Dendritic cell treated with granulocyte-macrophage colony-stimulating factor and Interleukin-4, amounts not matched to agents 40 ng/mL and 50 ng/mL, for 4 days (primary cell): Measurements from ENCODE around the gene NFAT5.

Experiments used
- H3K27ac Mint-ChIP-seq: one replicate; pipeline ENCODE4 v1.8.0; 2022; ENCODE audit warnings: mild to moderate bottlenecking, mixed read lengths
- H3K27me3 Mint-ChIP-seq: one replicate; pipeline ENCODE4 v1.8.0; 2022; ENCODE audit warnings: mild to moderate bottlenecking, mixed read lengths
- H3K36me3 Mint-ChIP-seq: one replicate; pipeline ENCODE4 v1.8.0; 2022; ENCODE audit warnings: low read depth, mixed read lengths
- H3K4me1 Mint-ChIP-seq: one replicate; pipeline ENCODE4 v1.8.0; 2022; ENCODE audit warnings: low read depth, mixed read lengths
- H3K4me3 Mint-ChIP-seq: one replicate; pipeline ENCODE4 v1.8.0; 2022; ENCODE audit warnings: mild to moderate bottlenecking, moderate library complexity, mixed read lengths
- H3K9me3 Mint-ChIP-seq: one replicate; pipeline ENCODE4 v1.8.0; 2022; ENCODE audit warnings: mixed read lengths
- intact Hi-C: fragments of 100-400 bp; cut with micrococcal nuclease; formaldehyde crosslinking; loops from one replicate; pipeline ENCODE4 v1.15.0; 2022

Gene NFAT5

GRCh38 chr16:69660166-69660565 is 94.4 kb downstream of the NFAT5 start:
- Mint-ChIP-seq H3K9me3 (no peaks in the 10 kb centered on the region), H3K27ac (no peak overlapping the region), H3K4me1 (no peaks in the 10 kb centered on the region), H3K4me3 (no peak overlapping the region), H3K27me3 (no peaks in the 10 kb centered on the region), H3K36me3 (peaks cover 79% of the 10 kb centered on the region)
- intact Hi-C loops, result no loop called here

DNA sequence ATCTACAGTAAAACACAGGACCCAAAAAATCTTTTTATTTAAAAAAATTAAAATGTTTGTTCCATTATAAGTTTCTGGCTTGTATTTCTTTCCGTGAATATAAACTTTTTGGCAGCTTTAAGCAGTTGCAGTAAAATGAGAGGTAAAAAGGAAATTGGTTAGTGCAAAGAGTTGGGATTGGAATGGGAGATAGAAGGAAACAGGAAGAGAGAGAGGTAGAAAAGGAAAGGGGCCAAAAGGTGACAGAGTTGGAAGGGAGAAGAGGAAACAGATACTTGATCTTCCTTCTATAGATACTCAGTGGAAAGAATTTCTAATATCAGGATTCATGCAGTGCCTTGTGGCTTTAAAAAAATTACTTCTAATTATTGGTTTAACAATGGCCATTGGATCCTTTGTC is 97.1 kb downstream of the NFAT5 start:
- no peak overlapping the region for H3K27ac Mint-ChIP-seq
- intact Hi-C loops, result no loop called here
- H3K27me3 Mint-ChIP-seq, result no peaks in the 10 kb centered on the region
- peaks cover 59% of the 10 kb centered on the region for H3K36me3 Mint-ChIP-seq
- H3K4me1 Mint-ChIP-seq, result no peaks in the 10 kb centered on the region
- no peaks in the 10 kb centered on the region for H3K9me3 Mint-ChIP-seq
- no peak overlapping the region for H3K4me3 Mint-ChIP-seq

DNA sequence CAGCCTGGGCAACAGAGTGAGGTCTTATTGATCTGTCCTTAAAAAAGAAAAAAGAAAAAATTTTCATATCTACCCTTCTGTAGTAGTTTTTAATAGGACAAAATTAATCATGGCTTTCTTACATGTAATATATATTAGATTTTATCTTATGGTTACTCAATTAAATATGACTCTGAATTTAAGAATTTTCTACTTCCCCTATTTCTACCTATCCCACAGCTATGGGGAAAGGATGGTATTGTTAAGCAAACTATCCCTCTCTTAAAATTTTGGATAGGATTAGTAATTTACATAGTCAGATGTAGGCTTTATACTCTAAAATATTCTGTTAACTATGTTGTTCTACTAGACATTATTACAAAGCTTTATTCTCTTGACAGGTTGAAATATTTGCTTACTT is 98.1 kb downstream of the NFAT5 start:
- Mint-ChIP-seq H3K4me3 (no peak overlapping the region), H3K27ac (no peak overlapping the region), H3K36me3 (peaks cover 59% of the 10 kb centered on the region), H3K4me1 (no peaks in the 10 kb centered on the region), H3K9me3 (no peaks in the 10 kb centered on the region), H3K27me3 (no peaks in the 10 kb centered on the region)
- intact Hi-C loops, result no loop called here

DNA sequence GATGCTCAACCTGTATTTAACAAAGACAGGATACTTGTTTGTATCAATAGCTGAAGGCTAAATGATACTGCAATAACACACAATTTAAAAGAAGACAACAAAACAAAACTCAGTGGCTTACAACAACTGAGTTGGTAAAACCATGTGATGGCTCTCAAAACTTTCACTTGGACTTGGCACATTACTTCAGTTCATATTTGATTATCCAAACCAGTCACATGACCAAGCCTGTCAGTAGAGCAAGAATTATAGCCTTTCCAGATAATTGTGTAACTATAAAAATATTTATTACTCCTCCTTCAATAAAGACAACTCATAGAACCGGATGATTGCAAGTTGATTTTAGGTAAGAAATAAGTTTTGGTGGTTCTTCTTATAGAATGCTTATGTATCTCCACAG is 103.8 kb downstream of the NFAT5 start:
- H3K36me3 Mint-ChIP-seq, result peaks cover 46% of the 10 kb centered on the region
- no peak overlapping the region for H3K27ac Mint-ChIP-seq
- no peaks in the 10 kb centered on the region for H3K27me3 Mint-ChIP-seq
- intact Hi-C loops, result no loop called here
- H3K9me3 Mint-ChIP-seq, result no peaks in the 10 kb centered on the region
- no peaks in the 10 kb centered on the region for H3K4me1 Mint-ChIP-seq
- H3K4me3 Mint-ChIP-seq, result no peak overlapping the region

GRCh38 chr16:69672315-69672997 is 106.7 kb downstream of the NFAT5 start:
- Mint-ChIP-seq H3K27ac (no peak overlapping the region), H3K9me3 (no peaks in the 10 kb centered on the region), H3K36me3 (peaks cover 69% of the 10 kb centered on the region), H3K27me3 (no peaks in the 10 kb centered on the region), H3K4me3 (no peak overlapping the region), H3K4me1 (no peaks in the 10 kb centered on the region)
- intact Hi-C loops, result no loop called here

GRCh38 chr16:69672998-69673713 is 107.4 kb downstream of the NFAT5 start:
- Mint-ChIP-seq H3K9me3 (no peaks in the 10 kb centered on the region), H3K36me3 (peaks cover 69% of the 10 kb centered on the region), H3K27ac (no peak overlapping the region), H3K27me3 (no peaks in the 10 kb centered on the region), H3K4me3 (no peak overlapping the region), H3K4me1 (no peaks in the 10 kb centered on the region)
- intact Hi-C loops, result no loop called here

DNA sequence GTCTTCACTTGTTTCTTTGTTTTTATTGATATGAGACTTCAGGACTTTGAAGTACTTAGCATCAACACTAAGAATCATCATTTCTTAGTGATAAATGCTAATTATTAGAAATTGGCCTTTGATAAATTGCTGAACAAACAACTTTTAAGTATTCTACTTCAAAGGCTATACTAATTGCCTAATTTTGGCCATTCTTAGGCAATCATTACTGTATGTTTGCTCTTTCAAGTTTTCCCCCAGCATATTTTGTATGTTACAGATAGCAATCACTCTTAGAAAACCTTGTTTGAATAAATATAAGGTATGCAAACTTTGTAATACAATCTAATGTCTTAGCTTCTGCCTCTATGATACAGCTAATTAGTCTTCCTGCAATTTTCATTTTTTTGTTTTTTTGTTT is 114.6 kb downstream of the NFAT5 start:
- Mint-ChIP-seq H3K27me3 (no peaks in the 10 kb centered on the region), H3K4me1 (no peaks in the 10 kb centered on the region), H3K9me3 (no peaks in the 10 kb centered on the region), H3K4me3 (no peak overlapping the region), H3K36me3 (peaks cover 70% of the 10 kb centered on the region), H3K27ac (no peak overlapping the region)
- intact Hi-C loops, result no loop called here

DNA sequence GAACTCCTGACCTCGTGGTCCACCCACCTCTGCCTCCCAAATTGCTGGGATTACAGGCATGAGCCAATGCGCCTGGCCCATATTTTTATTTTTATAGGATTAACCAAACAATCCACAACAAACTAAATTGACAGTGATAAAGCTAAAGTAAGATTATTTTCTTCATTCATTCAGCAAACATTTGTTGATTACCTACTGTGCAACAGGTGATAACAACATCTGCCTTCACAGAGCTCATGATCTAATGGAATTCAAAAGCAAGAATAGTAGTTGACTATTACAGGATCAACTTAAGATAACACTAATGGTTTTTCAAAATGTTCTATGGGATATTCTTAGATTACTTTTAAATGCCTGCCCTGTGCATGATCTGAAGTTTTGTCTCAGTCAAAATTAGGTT is 122.8 kb downstream of the NFAT5 start:
- no peak overlapping the region for H3K27ac Mint-ChIP-seq
- no peaks in the 10 kb centered on the region for H3K9me3 Mint-ChIP-seq
- H3K36me3 Mint-ChIP-seq, result peaks cover 59% of the 10 kb centered on the region
- no peaks in the 10 kb centered on the region for H3K4me1 Mint-ChIP-seq
- H3K27me3 Mint-ChIP-seq, result no peaks in the 10 kb centered on the region
- intact Hi-C loops, result no loop called here
- no peak overlapping the region for H3K4me3 Mint-ChIP-seq

DNA sequence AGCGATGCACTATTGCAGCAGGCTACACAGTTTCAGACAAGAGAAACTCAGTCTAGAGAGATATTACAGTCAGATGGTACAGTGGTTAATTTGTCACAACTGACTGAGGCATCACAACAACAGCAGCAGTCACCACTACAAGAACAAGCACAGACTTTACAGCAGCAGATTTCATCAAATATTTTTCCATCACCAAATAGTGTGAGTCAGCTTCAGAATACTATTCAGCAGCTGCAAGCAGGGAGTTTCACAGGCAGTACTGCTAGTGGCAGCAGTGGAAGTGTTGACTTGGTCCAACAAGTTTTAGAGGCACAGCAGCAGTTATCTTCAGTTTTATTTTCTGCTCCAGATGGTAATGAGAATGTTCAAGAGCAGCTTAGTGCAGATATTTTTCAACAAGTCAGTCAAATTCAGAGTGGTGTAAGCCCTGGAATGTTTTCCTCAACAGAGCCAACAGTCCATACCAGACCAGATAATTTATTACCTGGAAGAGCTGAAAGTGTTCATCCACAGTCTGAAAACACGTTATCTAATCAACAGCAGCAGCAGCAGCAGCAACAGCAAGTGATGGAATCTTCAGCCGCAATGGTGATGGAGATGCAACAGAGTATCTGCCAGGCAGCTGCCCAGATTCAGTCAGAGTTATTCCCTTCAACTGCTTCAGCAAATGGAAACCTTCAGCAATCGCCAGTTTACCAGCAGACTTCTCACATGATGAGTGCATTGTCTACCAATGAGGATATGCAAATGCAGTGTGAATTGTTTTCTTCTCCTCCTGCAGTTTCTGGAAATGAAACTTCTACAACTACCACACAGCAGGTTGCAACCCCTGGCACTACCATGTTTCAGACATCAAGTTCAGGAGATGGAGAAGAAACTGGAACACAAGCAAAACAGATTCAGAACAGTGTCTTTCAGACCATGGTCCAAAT is 126.5 kb downstream of the NFAT5 start:
- Mint-ChIP-seq H3K9me3 (no peaks in the 10 kb centered on the region), H3K36me3 (peaks cover 63% of the 10 kb centered on the region), H3K4me3 (no peak overlapping the region), H3K27me3 (no peaks in the 10 kb centered on the region), H3K27ac (no peak overlapping the region), H3K4me1 (no peaks in the 10 kb centered on the region)
- intact Hi-C loops, result no loop called here

DNA sequence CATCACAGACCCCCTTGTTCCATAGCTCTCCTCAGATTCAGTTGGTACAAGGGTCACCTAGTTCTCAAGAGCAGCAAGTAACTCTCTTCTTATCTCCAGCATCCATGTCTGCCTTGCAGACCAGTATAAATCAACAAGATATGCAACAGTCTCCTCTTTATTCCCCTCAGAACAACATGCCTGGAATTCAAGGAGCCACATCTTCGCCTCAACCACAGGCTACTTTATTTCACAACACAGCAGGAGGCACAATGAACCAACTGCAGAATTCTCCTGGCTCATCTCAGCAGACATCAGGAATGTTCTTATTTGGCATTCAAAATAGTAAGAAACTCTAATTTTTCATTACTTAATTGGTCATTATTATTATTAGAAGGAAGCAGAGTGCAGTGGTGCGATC is 128.2 kb downstream of the NFAT5 start:
- no peak overlapping the region for H3K27ac Mint-ChIP-seq
- H3K9me3 Mint-ChIP-seq, result no peaks in the 10 kb centered on the region
- intact Hi-C loops, result no loop called here
- H3K36me3 Mint-ChIP-seq, result peaks cover 71% of the 10 kb centered on the region
- no peaks in the 10 kb centered on the region for H3K4me1 Mint-ChIP-seq
- H3K27me3 Mint-ChIP-seq, result no peaks in the 10 kb centered on the region
- no peak overlapping the region for H3K4me3 Mint-ChIP-seq

GRCh38 chr16:69698404-69698803 is 132.6 kb downstream of the NFAT5 start:
- no peaks in the 10 kb centered on the region for H3K27me3 Mint-ChIP-seq
- H3K4me3 Mint-ChIP-seq, result no peak overlapping the region
- no peak overlapping the region for H3K27ac Mint-ChIP-seq
- H3K9me3 Mint-ChIP-seq, result no peaks in the 10 kb centered on the region
- intact Hi-C loops, result no loop called here
- no peaks in the 10 kb centered on the region for H3K4me1 Mint-ChIP-seq
- H3K36me3 Mint-ChIP-seq, result peaks cover 60% of the 10 kb centered on the region

GRCh38 chr16:69699915-69700314 is 134.1 kb downstream of the NFAT5 start:
- Mint-ChIP-seq H3K4me3 (no peak overlapping the region), H3K36me3 (peaks cover 57% of the 10 kb centered on the region), H3K9me3 (no peaks in the 10 kb centered on the region), H3K4me1 (no peaks in the 10 kb centered on the region), H3K27me3 (no peaks in the 10 kb centered on the region), H3K27ac (no peak overlapping the region)
- intact Hi-C loops, result no loop called here

DNA sequence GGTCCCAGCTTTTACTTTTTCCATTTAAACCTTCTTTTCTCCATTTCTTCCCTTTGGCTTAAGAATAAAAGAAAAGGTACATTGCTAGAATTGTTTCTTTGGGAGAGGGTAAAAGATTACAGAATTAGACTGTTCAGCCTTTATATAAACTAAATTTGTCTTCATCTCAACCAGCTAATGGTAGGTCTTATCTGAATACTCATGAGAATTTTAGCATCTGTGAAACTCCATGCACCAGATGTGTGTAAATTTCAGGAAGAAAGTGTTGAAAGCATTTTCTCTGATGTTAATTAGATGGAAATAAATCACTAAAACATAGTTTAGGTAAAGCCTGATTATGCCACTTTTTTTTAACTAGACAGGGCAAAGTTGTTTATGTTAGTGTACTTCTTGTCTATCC is 135.7 kb downstream of the NFAT5 start:
- Mint-ChIP-seq H3K27ac (no peak overlapping the region), H3K36me3 (peaks cover 46% of the 10 kb centered on the region), H3K27me3 (no peaks in the 10 kb centered on the region), H3K9me3 (no peaks in the 10 kb centered on the region), H3K4me3 (no peak overlapping the region), H3K4me1 (no peaks in the 10 kb centered on the region)
- intact Hi-C loops, result no loop called here

GRCh38 chr16:69701866-69702265 is 136.1 kb downstream of the NFAT5 start:
- Mint-ChIP-seq H3K4me3 (no peak overlapping the region), H3K27me3 (no peaks in the 10 kb centered on the region), H3K4me1 (no peaks in the 10 kb centered on the region), H3K27ac (no peak overlapping the region), H3K36me3 (peaks cover 49% of the 10 kb centered on the region), H3K9me3 (no peaks in the 10 kb centered on the region)
- intact Hi-C loops, result no loop called here
